PC-3 (cell line): ENCODE data around the gene RUBCN.

ENCODE experiments used
- EZH2 ChIP-seq: fragments of 300-600 bp; sonication (generic); IDR thresholded peaks from one replicate; pipeline ENCODE4 v1.6.1; 2017; ENCODE audit warnings: antibody characterized with exemption, mild to moderate bottlenecking, low read length; ENCODE audit not compliant: unreplicated experiment
- TF ChIP-seq, protein P1 (sequence below): fragments of 300-600 bp; sonication (generic); conservative IDR thresholded peaks from 2 replicates; pipeline ENCODE4 v1.5.1; 2017; ENCODE audit warnings: antibody characterized with exemption, low read depth, mild to moderate bottlenecking, low read length

DNA sequence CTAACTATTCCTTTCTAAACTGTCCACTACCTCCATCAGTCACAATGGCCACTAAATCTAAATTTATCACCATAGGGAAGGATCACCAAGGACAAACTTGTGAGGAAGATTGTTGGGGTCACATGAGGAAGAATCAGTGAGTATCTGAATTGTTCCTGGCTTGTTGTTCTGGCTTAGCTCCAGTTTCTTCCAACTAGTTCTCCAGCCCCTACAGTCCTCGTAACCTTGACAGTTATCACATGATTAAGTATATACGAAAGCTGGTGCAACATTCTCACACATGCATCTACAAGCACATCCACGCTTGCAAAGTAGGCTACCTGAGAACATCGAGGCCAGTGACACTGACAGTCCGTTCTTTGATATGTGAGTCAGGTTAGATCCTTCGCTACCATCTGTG lies 46.0 kb downstream of the RUBCN start:
- TF ChIP-seq, protein P1, sequence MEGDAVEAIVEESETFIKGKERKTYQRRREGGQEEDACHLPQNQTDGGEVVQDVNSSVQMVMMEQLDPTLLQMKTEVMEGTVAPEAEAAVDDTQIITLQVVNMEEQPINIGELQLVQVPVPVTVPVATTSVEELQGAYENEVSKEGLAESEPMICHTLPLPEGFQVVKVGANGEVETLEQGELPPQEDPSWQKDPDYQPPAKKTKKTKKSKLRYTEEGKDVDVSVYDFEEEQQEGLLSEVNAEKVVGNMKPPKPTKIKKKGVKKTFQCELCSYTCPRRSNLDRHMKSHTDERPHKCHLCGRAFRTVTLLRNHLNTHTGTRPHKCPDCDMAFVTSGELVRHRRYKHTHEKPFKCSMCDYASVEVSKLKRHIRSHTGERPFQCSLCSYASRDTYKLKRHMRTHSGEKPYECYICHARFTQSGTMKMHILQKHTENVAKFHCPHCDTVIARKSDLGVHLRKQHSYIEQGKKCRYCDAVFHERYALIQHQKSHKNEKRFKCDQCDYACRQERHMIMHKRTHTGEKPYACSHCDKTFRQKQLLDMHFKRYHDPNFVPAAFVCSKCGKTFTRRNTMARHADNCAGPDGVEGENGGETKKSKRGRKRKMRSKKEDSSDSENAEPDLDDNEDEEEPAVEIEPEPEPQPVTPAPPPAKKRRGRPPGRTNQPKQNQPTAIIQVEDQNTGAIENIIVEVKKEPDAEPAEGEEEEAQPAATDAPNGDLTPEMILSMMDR: no peak
- TF ChIP-seq EZH2: no peak
